Spleen (tissue), 11 donors: ENCODE results near the gene DCAF6. TPM values are rescaled to one million over a fixed set of nuclear protein-coding genes. Genes with fewer than 3 reads are reported as not detected.
A peak's percentile ranks its signal among the peaks of the same experiment; 100 is the strongest.

ENCODE experiments used
- DNase-seq: peaks from one replicate; pipeline ENCODE4 v3.0.0-alpha.2; 2020
- H3K27ac ChIP-seq, 8 donors: fragments of 200-600 bp; sonication (generic) in 7 of 8; 1 replicate in 4 of 8; 2 replicates in 4 of 8; pipeline versions ENCODE4 v1.5.0 to v1.8.0; 2016 to 2021; ENCODE audit warnings: inconsistent platforms in 4 of 8, mild to moderate bottlenecking in 4 of 8, moderate library complexity in 1 of 8
- H3K27me3 ChIP-seq, 7 donors: fragments of 200-600 bp; sonication (generic) in 6 of 7; replicated peaks in 1 of 7; 1 replicate in 4 of 7; 2 replicates in 3 of 7; pipeline versions ENCODE4 v1.5.0 to v1.8.0; 2016 to 2021; ENCODE audit warnings: inconsistent platforms in 3 of 7, mild to moderate bottlenecking in 1 of 7
- H3K36me3 ChIP-seq, 6 donors: fragments of 200-600 bp; sonication (generic) in 5 of 6; 1 replicate in 4 of 6; 2 replicates in 2 of 6; pipeline versions ENCODE4 v1.5.0 to v1.8.0; 2016 to 2021; ENCODE audit warnings: inconsistent platforms in 2 of 6
- H3K4me1 ChIP-seq, 6 donors: fragments of 200-600 bp; sonication (generic) in 5 of 6; 1 replicate in 3 of 6; 2 replicates in 3 of 6; pipeline versions ENCODE4 v1.5.0 to v1.8.0; 2016 to 2021; ENCODE audit warnings: inconsistent platforms in 3 of 6
- H3K4me3 ChIP-seq, 8 donors: fragments of 200-600 bp; sonication (generic) in 7 of 8; 1 replicate in 4 of 8; 2 replicates in 4 of 8; pipeline versions ENCODE4 v1.5.0 to v1.8.0; 2016 to 2021; ENCODE audit warnings: inconsistent platforms in 4 of 8, mild to moderate bottlenecking in 4 of 8, moderate library complexity in 2 of 8
- H3K9me3 ChIP-seq, 8 donors: fragments of 200-600 bp; sonication (generic) in 7 of 8; 1 replicate in 4 of 8; 2 replicates in 4 of 8; pipeline versions ENCODE4 v1.5.0 to v1.8.0; 2016 to 2021; ENCODE audit warnings: inconsistent platforms in 4 of 8
- POLR2A ChIP-seq, 3 donors: fragments of 450-650 bp; IDR thresholded peaks; one replicate each; pipeline ENCODE4 v1.5.1; 2017; ENCODE audit warnings: antibody characterized with exemption in 3 of 3, mild to moderate bottlenecking in 1 of 3
- POLR2AphosphoS5 ChIP-seq, 3 donors: sonication (generic); formaldehyde crosslinking; IDR thresholded peaks; one replicate each; pipeline ENCODE4 v1.5.1; 2017; ENCODE audit warnings: antibody characterized with exemption in 3 of 3
- WGBS, 5 donors: extraction: QIAGEN DNeasy Blood & Tissue Kit in 3 of 5; methylation state at CpG; one replicate each; pipeline versions ENCODE4 v1.1.5 to v1.1.7; 2013 to 2018; 5-methylcytosine and 5-hydroxymethylcytosine counted together
- intact Hi-C: fragments of 100-400 bp; cut with DNase I; formaldehyde crosslinking; loops from one replicate; pipeline ENCODE4 v1.15.0; 2023; ENCODE audit warnings: low total_unique reads
- polyA plus RNA-seq, 3 donors: library from polyadenylated mRNA; stranded (reverse); fragments of 200-250 nt; gene quantifications; one replicate each; pipeline ENCODE4 v1.2.1, GENCODE V29; 2013
- total RNA-seq, 7 donors: library from RNA; depleted of rRNA in 3 of 7; stranded (reverse); fragments of >200 nt in 3 of 7; fragmentation: NEBNext Ultra II Directional in 4 of 7; extraction: Animal tissue kit (Norgen Biotek cat#: 25700) in 4 of 7; gene quantifications; one replicate each; pipeline versions ENCODE4 v1.1.0 to v1.2.1, GENCODE V29; 2016 to 2021
- TF ChIP-seq, protein P1 (sequence below), 11 experiments: fragments of 200-600 bp in 7 of 11; fragments of 450-650 bp in 4 of 11; sonication (generic) in 4 of 11; IDR thresholded peaks in 8 of 11; conservative IDR thresholded peaks in 3 of 11; 1 replicate in 7 of 11; 2 replicates in 4 of 11; pipeline versions ENCODE4 v1.4.0 to v1.8.0; 2016 to 2021; ENCODE audit warnings: antibody characterized with exemption in 11 of 11, inconsistent platforms in 4 of 11, mild to moderate bottlenecking in 1 of 11
- donor health status: healthy with polysubstance abuse.
- donor health status: DM: no; HTN: no; CAD: no; lungs with moderate emphysema.
- donor health status: DM: no; HTN: no; CAD: no.
- donor health status: Bipolar disorder and iron deficiency.
- donor health status: healthy.
- donor health status: DM: no; HTN: no; CAD: no.
- donor health status: DM: yes; HTN: yes; CAD: no.

The DCAF6 gene
- total and polyA plus RNA-seq, 10 donors = 19.2 to 76.6 (median 43.6) TPM

DNA sequence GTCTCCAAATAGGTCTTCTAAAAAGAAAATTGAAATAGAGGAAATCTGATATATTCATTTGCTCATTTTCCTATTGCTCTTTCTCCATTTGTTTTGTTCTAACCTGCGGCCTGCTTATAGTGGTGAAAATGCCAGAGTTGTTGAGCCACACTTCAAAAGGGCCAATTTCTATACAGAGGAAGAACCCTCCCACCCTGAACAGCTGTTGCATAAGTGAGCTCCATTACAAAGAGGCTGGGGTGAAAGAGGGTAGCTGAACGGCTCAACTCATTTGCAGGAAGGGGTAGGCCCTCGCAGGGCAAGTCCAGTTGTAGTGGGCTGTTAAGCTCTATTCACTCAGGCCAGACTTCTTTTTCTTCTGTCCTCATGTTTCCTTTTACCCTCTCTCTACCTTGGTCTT is 31.3 kb upstream of the DCAF6 start:
- H3K36me3 ChIP-seq = no peaks in the 10 kb centered on the region
- H3K27ac ChIP-seq = peak overlapping the region in 4 of 8 donors; percentile 21 to 53 (median 35)
- intact Hi-C loops = no loop called here
- 41 to 77% (median 63%) methylated on average over 3 of the region's 3 CpGs for WGBS, 5 donors
- H3K4me1 ChIP-seq = peaks cover 0 to 9% (median 2%) of the 10 kb centered on the region in 6 donors
- H3K4me3 ChIP-seq = no peak overlapping the region
- H3K9me3 ChIP-seq = peaks cover 2 to 15% (median 12%) of the 10 kb centered on the region in 8 donors
- no peak for TF ChIP-seq POLR2AphosphoS5 (IDR thresholded peaks at IDR 0.05)
- TF ChIP-seq, protein P1, sequence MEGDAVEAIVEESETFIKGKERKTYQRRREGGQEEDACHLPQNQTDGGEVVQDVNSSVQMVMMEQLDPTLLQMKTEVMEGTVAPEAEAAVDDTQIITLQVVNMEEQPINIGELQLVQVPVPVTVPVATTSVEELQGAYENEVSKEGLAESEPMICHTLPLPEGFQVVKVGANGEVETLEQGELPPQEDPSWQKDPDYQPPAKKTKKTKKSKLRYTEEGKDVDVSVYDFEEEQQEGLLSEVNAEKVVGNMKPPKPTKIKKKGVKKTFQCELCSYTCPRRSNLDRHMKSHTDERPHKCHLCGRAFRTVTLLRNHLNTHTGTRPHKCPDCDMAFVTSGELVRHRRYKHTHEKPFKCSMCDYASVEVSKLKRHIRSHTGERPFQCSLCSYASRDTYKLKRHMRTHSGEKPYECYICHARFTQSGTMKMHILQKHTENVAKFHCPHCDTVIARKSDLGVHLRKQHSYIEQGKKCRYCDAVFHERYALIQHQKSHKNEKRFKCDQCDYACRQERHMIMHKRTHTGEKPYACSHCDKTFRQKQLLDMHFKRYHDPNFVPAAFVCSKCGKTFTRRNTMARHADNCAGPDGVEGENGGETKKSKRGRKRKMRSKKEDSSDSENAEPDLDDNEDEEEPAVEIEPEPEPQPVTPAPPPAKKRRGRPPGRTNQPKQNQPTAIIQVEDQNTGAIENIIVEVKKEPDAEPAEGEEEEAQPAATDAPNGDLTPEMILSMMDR (IDR thresholded peaks at IDR 0.05 in 8 of 11, conservative IDR thresholded peaks at IDR 0.05 in 3 of 11) = no peak
- TF ChIP-seq POLR2A (IDR thresholded peaks at IDR 0.05) = no peak
- H3K27me3 ChIP-seq = no peaks in the 10 kb centered on the region
- no peak for DNase-seq

- Histone ChIP-seq H3K4me1 (peaks cover 0 to 9% (median 2%) of the 10 kb centered on the region in 6 donors), H3K36me3 (no peaks in the 10 kb centered on the region), H3K27me3 (no peaks in the 10 kb centered on the region), H3K27ac (peak overlapping the region in 4 of 8 donors; percentile 21 to 53 (median 35)), H3K4me3 (no peak overlapping the region), H3K9me3 (peaks cover 2 to 19% (median 12%) of the 10 kb centered on the region in 8 donors)
- intact Hi-C loops = no loop called here
- TF ChIP-seq, protein P1 (IDR thresholded peaks at IDR 0.05 in 8 of 11, conservative IDR thresholded peaks at IDR 0.05 in 3 of 11) = no peak
- TF ChIP-seq POLR2AphosphoS5 (IDR thresholded peaks at IDR 0.05) = no peak
- TF ChIP-seq POLR2A (IDR thresholded peaks at IDR 0.05) = no peak
- DNase-seq = no peak
Measured at GRCh38 chr1:167905671-167906070, 30.8 kb upstream of the DCAF6 start.

DNA sequence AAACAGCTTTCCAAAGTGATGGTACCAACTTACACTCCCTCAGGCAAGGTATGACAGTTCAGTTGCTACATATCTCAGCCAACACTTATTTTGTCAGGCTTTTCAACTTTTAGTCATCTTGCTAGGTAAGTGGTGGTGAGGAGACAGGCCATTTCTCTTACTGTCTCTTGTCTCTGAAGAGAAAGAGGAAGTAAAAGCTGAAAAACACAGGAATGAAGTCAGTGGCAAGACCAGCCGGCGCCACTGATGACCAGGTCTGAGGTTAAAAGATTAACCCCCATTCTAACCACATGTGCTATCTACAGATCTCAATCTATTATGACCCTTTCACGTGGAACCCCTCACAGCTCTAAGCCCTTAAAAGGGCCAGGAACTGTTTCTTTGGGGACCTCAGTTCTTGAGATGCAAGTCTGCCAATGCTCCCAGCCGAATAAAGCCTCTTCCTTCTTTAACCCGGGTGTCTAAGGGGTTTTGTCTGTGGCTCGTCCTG is 26.7 kb upstream of the DCAF6 start:
- H3K9me3 ChIP-seq = peaks cover 2 to 19% (median 12%) of the 10 kb centered on the region in 8 donors
- no peak for DNase-seq
- WGBS, 5 donors = 69 to 79% (median 73%) methylated on average over 6 of the region's 6 CpGs
- no peak overlapping the region for H3K4me3 ChIP-seq
- no peaks in the 10 kb centered on the region for H3K27me3 ChIP-seq
- intact Hi-C loops = no loop called here
- H3K36me3 ChIP-seq = peaks cover 0 to 12% (median 0%) of the 10 kb centered on the region in 6 donors
- H3K27ac ChIP-seq = no peak overlapping the region
- TF ChIP-seq POLR2A (IDR thresholded peaks at IDR 0.05) (no peak), POLR2AphosphoS5 (IDR thresholded peaks at IDR 0.05) (no peak)
- TF ChIP-seq, protein P1 (IDR thresholded peaks at IDR 0.05 in 8 of 11, conservative IDR thresholded peaks at IDR 0.05 in 3 of 11) = no peak
- peaks cover 0 to 18% (median 2%) of the 10 kb centered on the region in 6 donors for H3K4me1 ChIP-seq

- Histone ChIP-seq H3K27ac (no peak overlapping the region), H3K27me3 (no peaks in the 10 kb centered on the region), H3K4me3 (no peak overlapping the region), H3K4me1 (peaks cover 0 to 13% (median 0%) of the 10 kb centered on the region in 6 donors), H3K36me3 (peaks cover 0 to 19% (median 0%) of the 10 kb centered on the region in 6 donors), H3K9me3 (peaks cover 2 to 19% (median 12%) of the 10 kb centered on the region in 8 donors)
- intact Hi-C loops = no loop called here
- TF ChIP-seq POLR2AphosphoS5 (IDR thresholded peaks at IDR 0.05) = no peak
- no peak for TF ChIP-seq POLR2A (IDR thresholded peaks at IDR 0.05)
- TF ChIP-seq, protein P1 (IDR thresholded peaks at IDR 0.05 in 8 of 11, conservative IDR thresholded peaks at IDR 0.05 in 3 of 11) = no peak
- no peak for DNase-seq
- 67 to 93% (median 90%) methylated on average over 2 of the region's 2 CpGs for WGBS, 5 donors
Measured at GRCh38 chr1:167910530-167910929, 26.0 kb upstream of the DCAF6 start.
